NT2/D1 (cell line): ENCODE measurements around the gene ABHD12.

ENCODE experiments used
- YY1 ChIP-seq: IDR thresholded peaks from 2 replicates; pipeline ENCODE4 v1.6.1; 2011; ENCODE audit not compliant: insufficient read length, insufficient read depth
- ZNF274 ChIP-seq: IDR thresholded peaks from 2 replicates; pipeline ENCODE4 v1.6.1; 2011; ENCODE audit warnings: mild to moderate bottlenecking, low read depth, low read length

- TF ChIP-seq ZNF274, result no peak
- no peak for TF ChIP-seq YY1
Observed at GRCh38 chr20:25394276-25394675, 3.6 kb upstream of the ABHD12 start.
